ENCODE data around the gene ERG.
A peak's percentile ranks its signal among the peaks of the same experiment; 100 is the strongest.

ERG gene

GRCh38 chr21:38498057-38498833 is at the start of gene ERG:
Gene ERG, minus strand, starts transcription at chr21:38498477. Its CDS starts 97 bp downstream, at chr21:38498380.
- no peak for DNase-seq

GRCh38 chr21:38544661-38545060 is 46.4 kb upstream of the ERG start:
- no peak for DNase-seq

GRCh38 chr21:38542263-38542662 is 44.0 kb upstream of the ERG start:
- no peak for DNase-seq

- no peak for DNase-seq
These were observed 40.1 kb upstream of the ERG start for GRCh38 chr21:38538353-38538752.

- DNase-seq = no peak
These were observed 36.3 kb upstream of the ERG start for GRCh38 chr21:38534591-38534990.

GRCh38 chr21:38533887-38534286 is 35.6 kb upstream of the ERG start:
- no peak for DNase-seq

GRCh38 chr21:38531591-38531990 is 33.3 kb upstream of the ERG start:
- no peak for DNase-seq

GRCh38 chr21:38531039-38531541 is 32.8 kb upstream of the ERG start:
- no peak for DNase-seq

- no peak for DNase-seq
These were observed 29.5 kb upstream of the ERG start for GRCh38 chr21:38527737-38528136.

- no peak for DNase-seq
These were observed 27.2 kb upstream of the ERG start for GRCh38 chr21:38525454-38525853.

GRCh38 chr21:38524168-38525153 is 26.2 kb upstream of the ERG start:
- no peak for DNase-seq

GRCh38 chr21:38520511-38520910 is 22.2 kb upstream of the ERG start:
- no peak for DNase-seq

- DNase-seq = no peak
These were observed 13.5 kb upstream of the ERG start for GRCh38 chr21:38511662-38512243.

GRCh38 chr21:38511198-38511597 is 12.9 kb upstream of the ERG start:
- DNase-seq = no peak

- DNase-seq = no peak
These were observed 9.2 kb upstream of the ERG start for GRCh38 chr21:38507374-38507942.

GRCh38 chr21:38506661-38507281 is 8.5 kb upstream of the ERG start:
- DNase-seq = no peak

GRCh38 chr21:38505654-38506523 is 7.6 kb upstream of the ERG start:
- DNase-seq = peak in 1 of 2 donors; percentile 76

- no peak for DNase-seq
These were observed 5.8 kb upstream of the ERG start for GRCh38 chr21:38504066-38504465.

GRCh38 chr21:38503583-38503982 is 5.3 kb upstream of the ERG start:
- DNase-seq = no peak

- no peak for DNase-seq
These were observed 1.8 kb upstream of the ERG start for GRCh38 chr21:38500073-38500472.

- no peak for DNase-seq
These were observed 1.0 kb upstream of the ERG start for GRCh38 chr21:38499296-38499695.
